GM18499 (cell line): ENCODE data around the gene SH3BP5.

Experiments used
- ATAC-seq: cut with Tn5 transposase; IDR thresholded peaks from one replicate; pipeline ENCODE4 v1.9.1; 2021; ENCODE audit warnings: moderate number of reproducible peaks; ENCODE audit not compliant: insufficient read depth, unreplicated experiment

Gene SH3BP5

DNA sequence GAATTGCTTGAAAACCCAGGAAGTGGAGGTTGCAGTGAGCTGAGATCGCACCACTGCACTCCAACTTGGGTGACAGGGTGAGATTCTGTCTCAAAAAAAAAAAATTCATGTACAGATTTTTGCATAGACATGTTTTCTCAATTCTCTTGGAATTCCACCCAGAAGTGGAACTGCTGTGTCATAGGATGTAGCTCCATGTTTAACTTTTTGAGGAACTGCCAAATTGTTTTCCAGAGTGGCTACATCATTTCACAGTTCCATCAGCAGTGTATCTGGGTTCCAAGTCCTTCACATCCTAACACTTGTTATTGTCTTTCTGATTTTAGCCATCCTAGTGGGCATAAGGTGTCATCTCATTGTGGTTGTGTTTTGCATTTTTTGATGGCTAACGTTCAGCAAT is 116.4 kb downstream of the SH3BP5 start:
- ATAC-seq: no peak

DNA sequence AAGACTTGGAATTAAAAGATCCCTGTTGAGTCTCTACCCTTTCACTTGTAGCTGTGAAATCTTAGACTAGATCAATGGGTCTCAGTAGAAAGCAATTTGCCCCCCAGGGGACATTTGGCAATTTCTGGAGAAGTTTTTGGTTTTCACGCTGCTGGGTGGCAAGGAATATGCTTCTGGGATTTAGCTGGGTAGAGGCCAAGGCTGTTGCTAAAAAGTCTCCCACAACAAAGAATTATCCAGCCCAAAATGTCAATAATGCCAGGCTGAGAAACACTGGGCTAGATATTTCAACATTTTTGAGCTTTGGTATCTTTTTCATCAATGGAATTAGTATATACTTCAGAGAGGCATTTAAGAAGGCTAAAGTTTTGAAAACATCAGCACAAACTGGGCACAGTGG is 117.6 kb downstream of the SH3BP5 start:
- ATAC-seq: no peak

DNA sequence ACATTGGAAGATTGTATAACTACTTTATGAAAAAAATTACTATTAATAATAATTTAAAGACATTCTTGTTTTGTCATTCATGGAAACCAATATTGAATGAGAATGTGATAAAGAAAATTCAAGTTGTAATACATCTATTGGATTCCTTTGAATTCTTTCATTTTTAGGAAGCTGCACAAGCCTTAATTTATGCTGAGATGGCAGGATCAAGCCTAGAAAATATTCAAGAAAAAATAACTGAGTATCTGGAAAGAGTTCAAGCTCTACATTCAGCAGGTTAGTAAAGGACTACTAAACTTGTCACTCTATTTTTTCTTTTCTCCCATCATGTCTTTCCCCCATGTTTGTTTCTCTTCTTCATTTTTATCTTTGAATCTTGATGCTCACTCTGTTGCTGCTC is 120.4 kb downstream of the SH3BP5 start:
- no peak for ATAC-seq

DNA sequence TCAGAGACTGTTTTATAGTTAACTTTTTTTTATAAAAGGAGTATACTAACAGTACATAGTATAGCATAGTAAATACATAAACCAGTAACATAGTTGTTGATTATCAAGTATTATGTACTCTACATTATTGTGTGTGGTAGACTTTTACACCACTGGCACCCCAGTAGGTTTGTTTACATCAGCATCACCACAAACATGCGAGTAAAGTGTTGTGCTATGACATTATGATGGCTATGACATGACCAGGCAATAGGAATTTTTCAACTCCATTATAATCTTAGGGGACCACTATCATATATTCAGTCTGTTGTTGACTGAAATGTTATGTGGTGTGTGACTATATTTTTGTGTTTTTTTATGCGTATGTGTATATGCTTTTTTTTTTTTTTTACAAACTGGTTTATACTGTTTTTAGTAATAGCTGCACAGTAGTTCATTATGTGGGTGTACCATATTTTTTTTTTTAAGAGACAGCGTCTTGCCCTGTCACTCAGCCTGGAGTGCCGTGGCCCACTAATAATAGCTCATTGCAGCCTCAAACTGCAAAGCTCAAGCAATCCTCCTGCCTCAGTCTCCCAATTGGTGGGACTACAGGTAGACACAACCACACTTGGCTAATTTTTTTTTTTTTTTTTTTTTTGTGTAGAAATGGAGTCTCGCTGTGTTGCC is 124.4 kb downstream of the SH3BP5 start:
- ATAC-seq: no peak

DNA sequence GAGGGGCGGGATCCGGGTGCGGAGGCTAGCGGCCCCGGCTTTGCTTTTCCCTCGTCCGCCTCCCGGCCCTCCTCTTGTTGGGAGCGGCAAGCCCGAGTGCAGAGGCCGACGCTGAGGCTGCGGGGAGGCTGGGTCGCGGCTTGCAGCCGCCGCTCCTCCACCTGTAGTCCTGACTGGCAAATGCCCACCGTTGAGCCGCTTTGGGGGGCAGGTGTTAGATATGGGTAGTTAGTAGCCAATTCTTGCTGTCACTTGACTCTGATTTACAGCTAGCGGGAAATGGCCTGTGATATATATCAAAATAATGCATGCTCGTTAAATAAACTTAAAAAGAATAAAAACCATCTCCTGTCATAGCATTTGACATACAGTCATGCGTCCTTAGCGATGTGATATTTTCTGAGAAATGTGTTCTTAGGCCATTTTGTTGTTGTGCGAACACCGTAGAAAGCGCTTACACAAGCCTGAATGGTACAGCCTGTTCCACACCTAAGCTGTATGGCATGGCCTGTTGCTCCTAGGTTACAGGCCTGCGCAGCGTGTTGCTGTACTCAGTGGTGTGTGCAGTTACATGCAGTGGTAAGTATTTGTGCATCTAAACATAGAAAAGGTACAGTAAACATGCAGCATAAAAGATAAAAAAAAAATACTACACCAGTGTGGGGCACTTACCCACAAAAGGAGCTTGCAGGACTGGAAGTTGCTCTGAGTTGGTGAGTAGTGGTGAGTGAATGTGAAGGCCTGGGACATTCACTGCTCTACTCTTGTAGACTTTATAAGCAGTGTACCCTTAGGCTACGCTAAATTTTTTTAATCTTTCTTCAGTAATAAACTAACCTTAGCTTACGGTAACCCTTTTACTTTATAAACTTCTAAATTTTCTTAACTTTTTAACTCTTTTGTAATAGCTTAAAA is 125.5 kb downstream of the SH3BP5 start:
- peak; percentile 16 for ATAC-seq

DNA sequence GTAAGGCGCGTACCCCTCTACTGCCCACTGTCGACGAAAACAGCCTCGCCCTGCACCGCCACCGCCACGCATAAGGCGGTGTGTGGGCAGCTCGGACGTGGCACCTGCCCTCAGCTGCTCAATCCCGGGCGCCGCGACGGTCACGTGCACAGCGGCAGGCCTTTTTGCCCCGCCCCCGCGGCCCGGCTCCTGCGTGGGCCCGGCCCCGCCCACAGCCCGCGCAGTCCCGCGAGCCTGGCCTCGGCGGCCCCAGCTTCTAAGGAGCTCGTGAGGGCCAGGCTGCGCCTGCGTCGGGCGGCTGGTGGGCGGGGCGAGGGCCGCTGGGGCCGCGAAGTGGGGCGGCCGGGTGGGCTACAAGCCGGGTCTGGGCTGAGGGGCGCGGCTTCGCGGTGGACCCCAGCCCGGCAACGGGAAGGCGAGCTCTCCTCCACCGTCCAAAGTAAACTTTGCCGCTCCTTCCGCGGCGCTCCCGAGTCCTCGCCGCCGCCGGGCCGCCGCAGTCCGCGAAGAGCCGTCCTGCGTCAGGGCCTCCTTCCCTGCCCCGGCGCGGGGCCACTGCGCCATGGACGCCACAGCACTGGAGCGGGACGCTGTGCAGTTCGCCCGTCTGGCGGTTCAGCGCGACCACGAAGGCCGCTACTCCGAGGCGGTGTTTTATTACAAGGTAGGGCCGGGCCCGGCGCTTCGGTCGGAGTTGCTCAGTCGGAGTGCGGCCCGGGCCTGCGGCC is 126.3 kb downstream of the SH3BP5 start, which contains the start of gene CAPN7:
Gene CAPN7, plus strand, starts transcription at position 313 of the 728 bp plus-strand sequence. Its CDS starts 250 bp downstream, at position 563.
- peak; percentile 66 for ATAC-seq

DNA sequence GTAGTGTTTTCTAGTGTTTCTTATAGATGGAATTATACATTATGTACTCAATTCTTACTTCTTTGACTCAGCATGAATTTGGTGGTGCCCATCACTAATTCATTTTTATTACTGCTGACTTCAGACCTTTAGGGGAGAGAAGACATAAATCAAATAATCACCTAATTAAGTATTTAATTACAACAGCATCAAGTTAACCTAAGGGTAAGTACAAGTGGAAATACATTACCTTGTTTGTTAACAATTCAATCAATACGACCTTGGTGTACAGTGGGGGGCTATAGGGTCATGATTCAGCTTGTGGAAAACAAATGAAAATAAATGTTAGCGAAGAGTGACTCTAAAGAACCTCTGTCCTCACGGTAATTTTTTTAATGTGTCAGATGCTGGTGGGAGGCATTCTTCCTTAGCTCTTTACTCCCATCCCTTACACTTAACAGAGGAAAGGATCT is 126.9 kb downstream of the SH3BP5 start:
- ATAC-seq: no peak
